ENCODE measurements around the gene TMEM119.

Gene TMEM119

GRCh38 chr12:108602976-108603704, 5.3 kb upstream of the TMEM119 start:
- Histone ChIP-seq H2AFZ (ENCODE audit: low read length) (no peak overlapping the region), H3K9me3 (replicated peaks in 1 of 2; ENCODE audit: control insufficient read depth in 2 of 2, insufficient read depth in 1 of 2, low read depth in 1 of 2, low read length in 2 of 2) (peaks cover 0 to 4% of the 10 kb centered on the region in 2 donors), H2AK5ac (ENCODE audit: low read depth, low read length) (peak overlapping the region; percentile 79), H3K4me2 (ENCODE audit: insufficient read depth, low read length, poor library complexity, severe bottlenecking) (no peak overlapping the region), H4K8ac (ENCODE audit: low read depth, low read length) (no peak overlapping the region), H2BK15ac (ENCODE audit: low read length) (peak overlapping the region; percentile 27), H3K4me1 (ENCODE audit: control insufficient read depth in 2 of 2, insufficient read depth in 1 of 2, low read depth in 1 of 2, low read length in 2 of 2) (peaks cover 6 to 8% of the 10 kb centered on the region in 2 donors), H3K27me3 (ENCODE audit: control insufficient read depth in 3 of 3, insufficient read depth in 3 of 3, low read depth in 1 of 3, low read length in 3 of 3) (peaks cover 0 to 3% (median 0%) of the 10 kb centered on the region in 3 experiments), H3K23ac (ENCODE audit: low read depth, low read length, poor library complexity) (peak overlapping the region; percentile 3), H3K4ac (ENCODE audit: low read length) (no peak overlapping the region), H3K36me3 (replicated peaks in 1 of 2; ENCODE audit: control insufficient read depth in 2 of 2, insufficient read depth in 2 of 2, low read length in 2 of 2) (no peaks in the 10 kb centered on the region), H4K91ac (ENCODE audit: low read depth, low read length, poor library complexity) (no peak overlapping the region), H3K27ac (replicated peaks; ENCODE audit: low read length) (no peak overlapping the region), H3K9ac (ENCODE audit: low read depth, low read length, poor library complexity) (no peak overlapping the region), H3K14ac (ENCODE audit: low read length) (no peak overlapping the region), H3K4me3 (ENCODE audit: low read length in 2 of 2) (no peak overlapping the region), H3K79me1 (ENCODE audit: low read depth, low read length) (no peaks in the 10 kb centered on the region), H2BK120ac (ENCODE audit: low read depth, low read length) (no peak overlapping the region), H2BK12ac (ENCODE audit: low read length) (peak overlapping the region; percentile 46), H3K18ac (ENCODE audit: low read length) (peak overlapping the region; percentile 55), H2BK5ac (ENCODE audit: low read length) (peak overlapping the region; percentile 12)
- WGBS, 2 donors (ENCODE audit: extremely low coverage in 2 of 2, insufficient read length in 2 of 2, insufficient replicate concordance in 1 of 2), result no CpG with 5 or more reads among the region's 15 CpGs
- DNase-seq (ENCODE audit: low spot score), result no peak

- H4K91ac ChIP-seq (ENCODE audit: low read depth, low read length, poor library complexity), result no peak overlapping the region
- no peaks in the 10 kb centered on the region for H3K36me3 ChIP-seq (replicated peaks in 1 of 2; ENCODE audit: control insufficient read depth in 2 of 2, insufficient read depth in 2 of 2, low read length in 2 of 2)
- no peak overlapping the region for H4K8ac ChIP-seq (ENCODE audit: low read depth, low read length)
- no peak overlapping the region for H2BK12ac ChIP-seq (ENCODE audit: low read length)
- no peak overlapping the region for H3K23ac ChIP-seq (ENCODE audit: low read depth, low read length, poor library complexity)
- no peak overlapping the region for H2BK15ac ChIP-seq (ENCODE audit: low read length)
- peaks cover 0 to 4% of the 10 kb centered on the region in 2 donors for H3K9me3 ChIP-seq (replicated peaks in 1 of 2; ENCODE audit: control insufficient read depth in 2 of 2, insufficient read depth in 1 of 2, low read depth in 1 of 2, low read length in 2 of 2)
- no peak overlapping the region for H3K4me3 ChIP-seq (ENCODE audit: low read length in 2 of 2)
- H3K79me1 ChIP-seq (ENCODE audit: low read depth, low read length), result no peaks in the 10 kb centered on the region
- H3K18ac ChIP-seq (ENCODE audit: low read length), result no peak overlapping the region
- peak overlapping the region; percentile 30 for H2AK5ac ChIP-seq (ENCODE audit: low read depth, low read length)
- no CpG with 5 or more reads among the region's 9 CpGs for WGBS, 2 donors (ENCODE audit: extremely low coverage in 2 of 2, insufficient read length in 2 of 2, insufficient replicate concordance in 1 of 2)
- H3K27me3 ChIP-seq (ENCODE audit: control insufficient read depth in 3 of 3, insufficient read depth in 3 of 3, low read depth in 1 of 3, low read length in 3 of 3), result peaks cover 0 to 3% (median 0%) of the 10 kb centered on the region in 3 experiments
- peaks cover 12 to 14% of the 10 kb centered on the region in 2 donors for H3K4me1 ChIP-seq (ENCODE audit: control insufficient read depth in 2 of 2, insufficient read depth in 1 of 2, low read depth in 1 of 2, low read length in 2 of 2)
- H2BK5ac ChIP-seq (ENCODE audit: low read length), result no peak overlapping the region
- H3K9ac ChIP-seq (ENCODE audit: low read depth, low read length, poor library complexity), result no peak overlapping the region
- no peak for DNase-seq (ENCODE audit: low spot score)
- H3K27ac ChIP-seq (replicated peaks; ENCODE audit: low read length), result no peak overlapping the region
- H2AFZ ChIP-seq (ENCODE audit: low read length), result no peak overlapping the region
- no peak overlapping the region for H3K14ac ChIP-seq (ENCODE audit: low read length)
- no peak overlapping the region for H2BK120ac ChIP-seq (ENCODE audit: low read depth, low read length)
- H3K4me2 ChIP-seq (ENCODE audit: insufficient read depth, low read length, poor library complexity, severe bottlenecking), result no peak overlapping the region
- H3K4ac ChIP-seq (ENCODE audit: low read length), result no peak overlapping the region
Observed at GRCh38 chr12:108602209-108602705, 4.4 kb upstream of the TMEM119 start.

GRCh38 chr12:108600702-108601007, 2.8 kb upstream of the TMEM119 start:
- Histone ChIP-seq H2BK15ac (ENCODE audit: low read length) (no peak overlapping the region), H3K4me1 (ENCODE audit: control insufficient read depth in 2 of 2, insufficient read depth in 1 of 2, low read depth in 1 of 2, low read length in 2 of 2) (peaks cover 14 to 16% of the 10 kb centered on the region in 2 donors), H3K9me3 (replicated peaks in 1 of 2; ENCODE audit: control insufficient read depth in 2 of 2, insufficient read depth in 1 of 2, low read depth in 1 of 2, low read length in 2 of 2) (peaks cover 0 to 2% of the 10 kb centered on the region in 2 donors), H2BK12ac (ENCODE audit: low read length) (no peak overlapping the region), H3K9ac (ENCODE audit: low read depth, low read length, poor library complexity) (no peak overlapping the region), H3K18ac (ENCODE audit: low read length) (peak overlapping the region; percentile 6), H3K4ac (ENCODE audit: low read length) (no peak overlapping the region), H3K27ac (replicated peaks; ENCODE audit: low read length) (no peak overlapping the region), H3K14ac (ENCODE audit: low read length) (no peak overlapping the region), H3K36me3 (replicated peaks in 1 of 2; ENCODE audit: control insufficient read depth in 2 of 2, insufficient read depth in 2 of 2, low read length in 2 of 2) (no peaks in the 10 kb centered on the region), H3K27me3 (ENCODE audit: control insufficient read depth in 3 of 3, insufficient read depth in 3 of 3, low read depth in 1 of 3, low read length in 3 of 3) (peaks cover 0 to 3% (median 0%) of the 10 kb centered on the region in 3 experiments), H2AFZ (ENCODE audit: low read length) (no peak overlapping the region), H2BK120ac (ENCODE audit: low read depth, low read length) (no peak overlapping the region), H4K8ac (ENCODE audit: low read depth, low read length) (no peak overlapping the region), H3K4me2 (ENCODE audit: insufficient read depth, low read length, poor library complexity, severe bottlenecking) (no peak overlapping the region), H4K91ac (ENCODE audit: low read depth, low read length, poor library complexity) (no peak overlapping the region), H2BK5ac (ENCODE audit: low read length) (no peak overlapping the region), H3K4me3 (ENCODE audit: low read length in 2 of 2) (no peak overlapping the region), H2AK5ac (ENCODE audit: low read depth, low read length) (peak overlapping the region; percentile 11), H3K79me1 (ENCODE audit: low read depth, low read length) (no peaks in the 10 kb centered on the region), H3K23ac (ENCODE audit: low read depth, low read length, poor library complexity) (no peak overlapping the region)
- DNase-seq (ENCODE audit: low spot score), result no peak
- no CpG with 5 or more reads among the region's 4 CpGs for WGBS, 2 donors (ENCODE audit: extremely low coverage in 2 of 2, insufficient read length in 2 of 2, insufficient replicate concordance in 1 of 2)

- no peak overlapping the region for H2AFZ ChIP-seq (ENCODE audit: low read length)
- WGBS, 2 donors (ENCODE audit: extremely low coverage in 2 of 2, insufficient read length in 2 of 2, insufficient replicate concordance in 1 of 2), result no CpG with 5 or more reads among the region's 10 CpGs
- no peak overlapping the region for H2BK12ac ChIP-seq (ENCODE audit: low read length)
- H3K79me1 ChIP-seq (ENCODE audit: low read depth, low read length), result no peaks in the 10 kb centered on the region
- no peaks in the 10 kb centered on the region for H3K36me3 ChIP-seq (replicated peaks in 1 of 2; ENCODE audit: control insufficient read depth in 2 of 2, insufficient read depth in 2 of 2, low read length in 2 of 2)
- H2BK5ac ChIP-seq (ENCODE audit: low read length), result no peak overlapping the region
- peak overlapping the region; percentile 40 for H2AK5ac ChIP-seq (ENCODE audit: low read depth, low read length)
- H3K4me1 ChIP-seq (ENCODE audit: control insufficient read depth in 2 of 2, insufficient read depth in 1 of 2, low read depth in 1 of 2, low read length in 2 of 2), result peaks cover 16% of the 10 kb centered on the region in 2 donors
- no peak for DNase-seq (ENCODE audit: low spot score)
- no peak overlapping the region for H3K27ac ChIP-seq (replicated peaks; ENCODE audit: low read length)
- H3K18ac ChIP-seq (ENCODE audit: low read length), result no peak overlapping the region
- no peak overlapping the region for H4K8ac ChIP-seq (ENCODE audit: low read depth, low read length)
- H2BK15ac ChIP-seq (ENCODE audit: low read length), result no peak overlapping the region
- peaks cover 0 to 2% of the 10 kb centered on the region in 2 donors for H3K9me3 ChIP-seq (replicated peaks in 1 of 2; ENCODE audit: control insufficient read depth in 2 of 2, insufficient read depth in 1 of 2, low read depth in 1 of 2, low read length in 2 of 2)
- H3K27me3 ChIP-seq (ENCODE audit: control insufficient read depth in 3 of 3, insufficient read depth in 3 of 3, low read depth in 1 of 3, low read length in 3 of 3), result peaks cover 0 to 3% (median 0%) of the 10 kb centered on the region in 3 experiments
- no peak overlapping the region for H2BK120ac ChIP-seq (ENCODE audit: low read depth, low read length)
- no peak overlapping the region for H3K23ac ChIP-seq (ENCODE audit: low read depth, low read length, poor library complexity)
- no peak overlapping the region for H3K9ac ChIP-seq (ENCODE audit: low read depth, low read length, poor library complexity)
- H3K4me3 ChIP-seq (ENCODE audit: low read length in 2 of 2), result no peak overlapping the region
- no peak overlapping the region for H3K4me2 ChIP-seq (ENCODE audit: insufficient read depth, low read length, poor library complexity, severe bottlenecking)
- no peak overlapping the region for H4K91ac ChIP-seq (ENCODE audit: low read depth, low read length, poor library complexity)
- H3K14ac ChIP-seq (ENCODE audit: low read length), result no peak overlapping the region
- no peak overlapping the region for H3K4ac ChIP-seq (ENCODE audit: low read length)
Observed at GRCh38 chr12:108599948-108600701, 2.2 kb upstream of the TMEM119 start.
